Esophagus squamous epithelium (tissue), 5 donors: ENCODE measurements around the gene PPP1R3G. TPM values are rescaled to one million over a fixed set of nuclear protein-coding genes. Genes with fewer than 3 reads are reported as not detected.

Experiments
- DNase-seq: peaks from one replicate; lab custom pipeline; 2025; lab: John Stamatoyannopoulos, UW
- H3K27ac ChIP-seq, 4 donors: fragments of 200-600 bp; sonication (generic); one replicate each; pipeline ENCODE4 v1.5.1; 2016 to 2019; ENCODE audit warnings: mild to moderate bottlenecking in 1 of 4
- H3K27me3 ChIP-seq, 4 donors: fragments of 200-600 bp; sonication (generic); 1 replicate in 3 of 4; 2 replicates in 1 of 4; pipeline versions ENCODE4 v1.5.1 to v1.6.0; 2017 to 2021; ENCODE audit warnings: antibody characterized with exemption in 1 of 4
- H3K36me3 ChIP-seq, 3 donors: fragments of 200-600 bp; sonication (generic); one replicate each; pipeline ENCODE4 v1.5.1; 2016 to 2019
- H3K4me1 ChIP-seq, 3 donors: fragments of 200-600 bp; sonication (generic); one replicate each; pipeline ENCODE4 v1.5.1; 2017 to 2019
- H3K4me3 ChIP-seq, 4 donors: fragments of 200-600 bp; sonication (generic); 1 replicate in 3 of 4; 2 replicates in 1 of 4; pipeline ENCODE4 v1.5.1; 2016 to 2019; ENCODE audit warnings: mild to moderate bottlenecking in 2 of 4, moderate library complexity in 1 of 4
- H3K9me3 ChIP-seq, 3 donors: fragments of 200-600 bp; sonication (generic); one replicate each; pipeline ENCODE4 v1.5.1; 2016 to 2019
- POLR2A ChIP-seq, 4 donors: fragments of 450-650 bp; IDR thresholded peaks; one replicate each; pipeline ENCODE4 v1.6.1; 2017; ENCODE audit warnings: antibody characterized with exemption in 4 of 4, mild to moderate bottlenecking in 4 of 4, moderate library complexity in 3 of 4
- WGBS, 2 donors: methylation state at CpG; one replicate each; pipeline ENCODE4 v1.1.5; 2018; 5-methylcytosine and 5-hydroxymethylcytosine counted together
- intact Hi-C: fragments of 100-400 bp; cut with DNase I; formaldehyde crosslinking; loops from one replicate; pipeline ENCODE4 v1.15.0; 2022
- total RNA-seq, 4 donors: library from RNA; depleted of rRNA; stranded (reverse); fragments of >200 nt; gene quantifications; one replicate each; pipeline ENCODE4 v1.1.0, GENCODE V29; 2016
- TF ChIP-seq, protein P1 (sequence below), 6 experiments: fragments of 450-650 bp in 4 of 6; fragments of 200-600 bp in 2 of 6; sonication (generic) in 2 of 6; IDR thresholded peaks; one replicate each; pipeline ENCODE4 v1.5.1; 2016 to 2019; ENCODE audit warnings: antibody characterized with exemption in 6 of 6, mild to moderate bottlenecking in 4 of 6, moderate library complexity in 4 of 6
- donor health status: DM: yes; HTN: yes; CAD: no.

The PPP1R3G gene
- total RNA-seq, 4 donors from 2014 or later, result 1.1 to 3.0 (median 1.6) TPM

DNA sequence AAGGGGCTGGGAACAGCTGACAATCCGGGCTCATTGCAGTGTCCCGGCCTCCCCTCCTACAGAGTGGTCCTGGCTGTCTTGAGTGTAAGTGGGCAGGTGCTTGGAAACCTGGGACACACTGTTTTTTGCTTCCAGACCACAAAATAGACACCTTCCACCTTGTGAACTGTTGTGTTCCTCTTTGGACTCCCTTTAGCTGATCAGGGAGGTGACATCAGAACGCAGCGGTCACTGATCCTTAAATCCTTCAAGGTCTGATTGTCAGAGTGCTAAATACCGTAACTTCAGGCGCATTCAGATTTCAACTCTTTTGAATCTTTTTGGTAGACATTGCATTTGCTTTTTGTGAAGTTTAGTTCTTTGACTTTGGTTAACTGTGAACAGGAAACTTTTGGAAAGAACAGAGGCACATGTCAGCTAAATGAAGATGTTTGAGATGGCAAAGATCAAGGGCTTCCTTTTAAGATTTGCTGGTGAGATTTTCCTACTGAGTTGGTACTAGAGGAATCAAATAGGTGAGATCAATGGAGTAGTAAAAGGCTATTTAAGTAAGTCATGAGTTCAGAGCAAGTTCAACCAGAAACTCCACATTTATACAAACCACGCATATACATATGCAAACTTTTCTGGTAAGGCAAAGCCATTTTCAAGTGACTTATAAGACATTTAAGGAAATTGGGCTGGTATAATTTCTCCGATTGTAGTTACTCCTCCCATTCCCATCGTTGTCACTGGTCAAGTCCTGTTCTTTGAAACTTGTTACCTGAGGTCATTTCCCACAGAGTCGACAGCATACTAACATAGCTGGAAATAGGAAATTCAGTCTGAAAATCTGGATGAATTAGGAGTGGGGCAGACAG, 6.3 kb downstream of the PPP1R3G start:
- DNase-seq, result no peak
- peaks cover under 1 to 18% (median 1%) of the 10 kb centered on the region in 3 donors for H3K4me1 ChIP-seq
- no peak for TF ChIP-seq POLR2A (IDR thresholded peaks at IDR 0.05)
- TF ChIP-seq, protein P1, sequence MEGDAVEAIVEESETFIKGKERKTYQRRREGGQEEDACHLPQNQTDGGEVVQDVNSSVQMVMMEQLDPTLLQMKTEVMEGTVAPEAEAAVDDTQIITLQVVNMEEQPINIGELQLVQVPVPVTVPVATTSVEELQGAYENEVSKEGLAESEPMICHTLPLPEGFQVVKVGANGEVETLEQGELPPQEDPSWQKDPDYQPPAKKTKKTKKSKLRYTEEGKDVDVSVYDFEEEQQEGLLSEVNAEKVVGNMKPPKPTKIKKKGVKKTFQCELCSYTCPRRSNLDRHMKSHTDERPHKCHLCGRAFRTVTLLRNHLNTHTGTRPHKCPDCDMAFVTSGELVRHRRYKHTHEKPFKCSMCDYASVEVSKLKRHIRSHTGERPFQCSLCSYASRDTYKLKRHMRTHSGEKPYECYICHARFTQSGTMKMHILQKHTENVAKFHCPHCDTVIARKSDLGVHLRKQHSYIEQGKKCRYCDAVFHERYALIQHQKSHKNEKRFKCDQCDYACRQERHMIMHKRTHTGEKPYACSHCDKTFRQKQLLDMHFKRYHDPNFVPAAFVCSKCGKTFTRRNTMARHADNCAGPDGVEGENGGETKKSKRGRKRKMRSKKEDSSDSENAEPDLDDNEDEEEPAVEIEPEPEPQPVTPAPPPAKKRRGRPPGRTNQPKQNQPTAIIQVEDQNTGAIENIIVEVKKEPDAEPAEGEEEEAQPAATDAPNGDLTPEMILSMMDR (IDR thresholded peaks at IDR 0.05), result no peak
- no peak overlapping the region for H3K4me3 ChIP-seq
- H3K36me3 ChIP-seq, result no peaks in the 10 kb centered on the region
- intact Hi-C loops, result no loop called here
- H3K27ac ChIP-seq, result no peak overlapping the region
- WGBS, 2 donors, result 75 to 83% methylated on average over 10 of the region's 10 CpGs
- no peaks in the 10 kb centered on the region for H3K9me3 ChIP-seq
- H3K27me3 ChIP-seq, result peaks cover 0 to 19% (median 0%) of the 10 kb centered on the region in 4 donors

- Histone ChIP-seq H3K36me3 (no peaks in the 10 kb centered on the region), H3K4me1 (no peaks in the 10 kb centered on the region), H3K27ac (no peak overlapping the region), H3K9me3 (no peaks in the 10 kb centered on the region), H3K27me3 (no peaks in the 10 kb centered on the region), H3K4me3 (no peak overlapping the region)
- 73 to 83% methylated on average over 5 to 6 of the region's 7 CpGs for WGBS, 2 donors
- TF ChIP-seq, protein P1 (IDR thresholded peaks at IDR 0.05), result no peak
- no peak for TF ChIP-seq POLR2A (IDR thresholded peaks at IDR 0.05)
- no peak for DNase-seq
- intact Hi-C loops, result no loop called here
Measured at GRCh38 chr6:5093231-5094015, 8.3 kb downstream of the PPP1R3G start.

DNA sequence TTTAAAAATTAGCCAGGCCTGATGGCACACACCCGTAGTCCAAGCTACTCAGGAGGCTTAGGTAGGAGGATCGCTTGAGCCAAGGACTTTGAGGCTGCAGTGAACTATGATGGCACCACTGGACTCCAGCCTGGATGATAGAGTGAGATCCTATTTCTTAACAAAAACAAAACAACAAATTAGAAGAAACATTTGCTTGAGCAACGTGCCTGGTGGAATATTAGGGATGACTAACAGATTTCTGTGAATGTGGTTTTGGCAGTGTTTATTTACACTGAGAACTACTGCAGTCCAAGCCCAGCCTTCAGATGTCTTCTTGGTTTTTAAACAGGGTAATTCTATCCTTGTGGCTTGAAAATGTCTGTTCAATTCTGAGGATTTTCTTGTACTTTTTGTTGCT, 9.2 kb downstream of the PPP1R3G start:
- DNase-seq, result no peak
- Histone ChIP-seq H3K9me3 (no peaks in the 10 kb centered on the region), H3K4me1 (no peaks in the 10 kb centered on the region), H3K27ac (no peak overlapping the region), H3K27me3 (no peaks in the 10 kb centered on the region), H3K4me3 (no peak overlapping the region), H3K36me3 (no peaks in the 10 kb centered on the region)
- 58 to 60% methylated on average over 3 of the region's 3 CpGs for WGBS, 2 donors
- intact Hi-C loops, result no loop called here
- no peak for TF ChIP-seq POLR2A (IDR thresholded peaks at IDR 0.05)
- TF ChIP-seq, protein P1 (IDR thresholded peaks at IDR 0.05), result no peak

DNA sequence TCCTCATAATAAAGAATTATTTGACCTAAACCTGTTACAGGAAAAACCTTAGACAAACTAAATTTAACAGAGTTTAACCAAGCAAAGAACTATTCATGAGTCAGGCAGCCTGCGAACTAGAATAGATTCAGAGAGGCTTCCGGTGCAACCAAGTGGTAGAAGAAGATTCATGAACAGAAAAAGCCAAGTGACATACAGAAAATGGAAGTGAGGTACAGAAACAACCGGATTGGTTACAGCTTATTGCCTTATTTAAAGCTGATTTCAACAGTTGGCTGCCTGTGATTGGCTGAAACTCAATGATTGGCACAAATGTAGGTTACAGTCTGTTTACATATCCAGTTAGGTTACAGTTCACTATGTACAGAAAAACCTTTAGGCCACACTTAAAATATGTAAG, 10.1 kb downstream of the PPP1R3G start:
- intact Hi-C loops, result no loop called here
- no peak for TF ChIP-seq POLR2A (IDR thresholded peaks at IDR 0.05)
- TF ChIP-seq, protein P1 (IDR thresholded peaks at IDR 0.05), result no peak
- no peak for DNase-seq
- H3K4me1 ChIP-seq, result no peaks in the 10 kb centered on the region
- H3K36me3 ChIP-seq, result no peaks in the 10 kb centered on the region
- H3K4me3 ChIP-seq, result no peak overlapping the region
- H3K27me3 ChIP-seq, result no peaks in the 10 kb centered on the region
- H3K27ac ChIP-seq, result no peak overlapping the region
- no peaks in the 10 kb centered on the region for H3K9me3 ChIP-seq
- 67 to 81% methylated on average over 3 of the region's 3 CpGs for WGBS, 2 donors

DNA sequence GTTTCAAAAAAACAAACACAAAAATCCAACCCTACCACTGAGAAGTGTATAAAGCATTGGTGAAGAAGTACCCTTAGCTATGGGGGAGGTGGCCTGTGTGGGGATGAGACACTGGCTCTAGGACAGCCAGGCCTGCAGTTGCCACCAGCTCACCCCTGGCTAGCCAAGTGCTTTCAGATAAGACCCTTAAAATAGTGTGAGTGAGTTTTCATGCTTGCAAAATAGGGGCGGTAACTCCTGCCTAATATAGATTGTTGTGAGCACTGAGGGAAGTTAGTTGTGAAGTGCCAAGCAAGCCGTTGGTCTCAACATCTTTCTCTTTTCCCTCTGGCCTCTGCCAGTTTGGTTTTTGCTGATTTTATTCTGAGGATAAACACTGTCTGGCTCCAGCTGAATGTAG, 11.3 kb downstream of the PPP1R3G start:
- Histone ChIP-seq H3K4me3 (no peak overlapping the region), H3K36me3 (no peaks in the 10 kb centered on the region), H3K27me3 (no peaks in the 10 kb centered on the region), H3K9me3 (no peaks in the 10 kb centered on the region), H3K27ac (no peak overlapping the region), H3K4me1 (no peaks in the 10 kb centered on the region)
- intact Hi-C loops, result no loop called here
- WGBS, 2 donors, result 54 to 70% methylated on average over 2 of the region's 2 CpGs
- no peak for DNase-seq
- TF ChIP-seq POLR2A (IDR thresholded peaks at IDR 0.05), result no peak
- TF ChIP-seq, protein P1 (IDR thresholded peaks at IDR 0.05), result no peak
